Duodenal mucosa (tissue), 2 donors: Measurements from ENCODE around the gene KRTAP8-1.

Experiments used
- H3K27ac ChIP-seq: one replicate; pipeline ENCODE4 v1.7.0; 2013; ENCODE audit warnings: low read depth, low read length
- H3K27me3 ChIP-seq, 2 donors: one replicate each; pipeline ENCODE4 v1.7.0; 2013; ENCODE audit warnings: low read length in 2 of 2, control low read depth in 1 of 2; ENCODE audit not compliant: insufficient read depth in 2 of 2, control insufficient read depth in 1 of 2
- H3K36me3 ChIP-seq, 2 donors: one replicate each; pipeline ENCODE4 v1.7.0; 2013; ENCODE audit warnings: low read length in 2 of 2, control low read depth in 1 of 2; ENCODE audit not compliant: insufficient read depth in 2 of 2, control insufficient read depth in 1 of 2
- H3K4me1 ChIP-seq, 2 donors: one replicate each; pipeline ENCODE4 v1.7.0; 2013; ENCODE audit warnings: low read length in 2 of 2, control low read depth in 1 of 2; ENCODE audit not compliant: insufficient read depth in 2 of 2, control insufficient read depth in 1 of 2
- H3K4me3 ChIP-seq, 2 donors: one replicate each; pipeline ENCODE4 v1.7.0; 2013; ENCODE audit warnings: low read length in 2 of 2, low read depth in 1 of 2
- H3K9ac ChIP-seq, 2 donors: one replicate each; pipeline ENCODE4 v1.7.0; 2013; ENCODE audit warnings: low read length in 2 of 2, low read depth in 1 of 2
- H3K9me3 ChIP-seq, 2 donors: one replicate each; pipeline ENCODE4 v1.7.0; 2013; ENCODE audit warnings: low read length in 2 of 2, control low read depth in 1 of 2; ENCODE audit not compliant: control insufficient read depth in 1 of 2

KRTAP8-1 gene, protein sequence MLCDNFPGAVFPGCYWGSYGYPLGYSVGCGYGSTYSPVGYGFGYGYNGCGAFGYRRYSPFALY

DNA sequence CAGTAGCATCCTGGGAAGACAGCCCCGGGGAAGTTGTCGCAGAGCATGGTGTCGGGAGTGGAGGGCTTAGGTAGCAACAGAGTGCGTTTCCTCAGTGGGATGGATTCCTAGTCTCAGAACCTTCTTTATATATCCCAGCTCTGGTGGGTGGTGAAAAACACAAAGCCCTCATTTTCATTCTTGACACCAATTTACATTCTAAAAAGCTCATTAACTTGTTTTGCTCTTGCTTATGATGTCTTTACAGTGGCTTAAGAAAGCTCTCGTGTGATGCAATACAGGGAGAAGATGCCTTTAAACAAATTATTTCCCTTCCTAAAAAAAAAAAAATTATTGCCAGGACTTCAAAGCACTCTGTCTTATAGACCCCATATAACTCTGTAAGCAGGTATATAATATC, at the start of gene KRTAP8-1:
Gene KRTAP8-1, minus strand, starts transcription at position 101 of the 400 bp plus-strand sequence. Its CDS starts 54 bp downstream, at position 47.
- Histone ChIP-seq H3K4me1 (no peaks in the 10 kb centered on the region), H3K9me3 (peaks cover 0 to 3% of the 10 kb centered on the region in 2 donors), H3K4me3 (no peak within 1 kb of the TSS), H3K9ac (no peak within 1 kb of the TSS), H3K27ac (no peak within 1 kb of the TSS), H3K36me3 (no peaks in the 10 kb centered on the region), H3K27me3 (no peaks in the 10 kb centered on the region)

GRCh38 chr21:30847627-30848500, 34.8 kb upstream of the KRTAP8-1 start:
- Histone ChIP-seq H3K27ac (no peak overlapping the region), H3K9me3 (peaks cover 0 to 17% of the 10 kb centered on the region in 2 donors)

DNA sequence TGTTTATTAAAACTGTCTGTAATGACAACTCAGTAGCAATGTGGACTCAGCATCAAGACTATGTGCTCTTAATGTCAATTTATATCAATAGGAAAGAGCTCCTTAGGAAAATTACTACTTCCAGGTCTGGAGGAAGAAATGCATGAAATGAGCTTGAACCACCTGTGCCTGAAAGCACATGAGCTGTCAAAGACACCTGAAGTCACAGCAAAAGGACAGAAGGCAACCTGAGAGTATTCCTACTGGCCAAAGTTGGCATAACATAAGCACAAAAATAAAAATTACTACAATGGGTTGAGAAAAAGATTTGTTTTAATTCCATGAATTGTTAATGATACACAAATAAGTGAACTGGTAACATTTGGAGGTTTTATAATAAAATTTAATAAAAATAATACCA, 29.9 kb upstream of the KRTAP8-1 start:
- H3K4me1 ChIP-seq, result no peaks in the 10 kb centered on the region
- H3K9ac ChIP-seq, result no peak overlapping the region
- H3K9me3 ChIP-seq, result peaks cover 2 to 8% of the 10 kb centered on the region in 2 donors
- no peaks in the 10 kb centered on the region for H3K27me3 ChIP-seq
- H3K27ac ChIP-seq, result no peak overlapping the region
- H3K4me3 ChIP-seq, result no peak overlapping the region
- H3K36me3 ChIP-seq, result no peaks in the 10 kb centered on the region

More at GRCh38 chr21:30847627-30848500, 34.8 kb upstream of the KRTAP8-1 start:
- no peaks in the 10 kb centered on the region for H3K4me1 ChIP-seq
- no peak overlapping the region for H3K9ac ChIP-seq
- no peak overlapping the region for H3K4me3 ChIP-seq
- H3K36me3 ChIP-seq, result no peaks in the 10 kb centered on the region
- no peaks in the 10 kb centered on the region for H3K27me3 ChIP-seq

- Histone ChIP-seq H3K4me3 (no peak overlapping the region), H3K27ac (no peak overlapping the region), H3K4me1 (no peaks in the 10 kb centered on the region), H3K36me3 (no peaks in the 10 kb centered on the region), H3K9ac (no peak overlapping the region), H3K9me3 (peaks cover 0 to 2% of the 10 kb centered on the region in 2 donors), H3K27me3 (no peaks in the 10 kb centered on the region)
These were observed 26.2 kb upstream of the KRTAP8-1 start for GRCh38 chr21:30839304-30839703.

DNA sequence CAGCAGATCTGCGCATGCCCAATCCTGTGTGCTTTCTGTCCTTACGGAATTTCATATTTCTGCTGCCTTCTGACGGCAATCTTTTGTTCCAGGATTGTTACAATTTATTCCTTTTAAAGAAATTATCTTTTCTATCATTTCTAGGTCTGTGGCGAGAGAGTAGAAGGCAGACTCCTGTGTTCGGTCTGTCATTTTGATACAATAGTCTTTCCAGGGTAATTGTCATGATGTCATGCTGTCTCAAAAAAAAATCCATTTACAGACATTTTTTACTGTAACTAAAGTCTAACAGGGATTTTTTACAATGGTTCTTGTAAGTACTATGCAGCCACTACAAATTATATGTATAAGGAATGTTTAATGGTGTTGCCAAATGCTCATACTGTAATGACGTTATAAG, 25.5 kb upstream of the KRTAP8-1 start:
- no peaks in the 10 kb centered on the region for H3K36me3 ChIP-seq
- H3K27ac ChIP-seq, result no peak overlapping the region
- H3K4me1 ChIP-seq, result no peaks in the 10 kb centered on the region
- no peaks in the 10 kb centered on the region for H3K27me3 ChIP-seq
- peaks cover 0 to 2% of the 10 kb centered on the region in 2 donors for H3K9me3 ChIP-seq
- no peak overlapping the region for H3K9ac ChIP-seq
- H3K4me3 ChIP-seq, result no peak overlapping the region

DNA sequence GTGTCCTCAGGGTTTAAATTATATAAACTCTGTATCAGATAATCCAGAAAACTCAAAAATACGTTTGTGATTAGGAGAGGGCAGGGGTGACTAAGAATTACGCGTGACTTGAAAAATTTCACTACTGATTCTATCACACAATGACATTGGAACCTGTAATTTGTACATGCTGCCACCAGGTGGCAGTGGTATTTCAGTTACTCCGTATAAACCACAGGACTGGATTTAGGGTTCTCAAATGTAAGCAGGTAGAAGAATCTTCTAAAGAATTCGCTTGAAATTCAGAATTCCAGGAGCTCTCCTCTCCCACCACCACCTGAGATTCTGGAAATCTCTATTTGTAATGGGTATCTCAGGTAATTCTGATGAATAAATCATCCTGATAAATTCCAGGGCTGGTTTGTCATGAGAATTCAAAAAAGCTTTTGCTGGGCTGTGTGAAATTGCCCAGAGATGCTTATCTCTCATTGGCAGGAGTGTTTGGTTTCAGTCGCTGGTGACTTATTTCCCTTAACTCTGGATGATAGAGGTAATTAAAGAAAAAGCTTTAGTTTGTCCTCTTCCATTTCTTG, 18.2 kb upstream of the KRTAP8-1 start:
- H3K27me3 ChIP-seq, result no peaks in the 10 kb centered on the region
- H3K9me3 ChIP-seq, result peaks cover 4 to 9% of the 10 kb centered on the region in 2 donors
- no peaks in the 10 kb centered on the region for H3K36me3 ChIP-seq
- no peak overlapping the region for H3K27ac ChIP-seq
- no peak overlapping the region for H3K4me3 ChIP-seq
- no peak overlapping the region for H3K9ac ChIP-seq
- H3K4me1 ChIP-seq, result no peaks in the 10 kb centered on the region

- H3K9ac ChIP-seq, result no peak within 1 kb of the TSS
- H3K4me1 ChIP-seq, result no peaks in the 10 kb centered on the region
- H3K27me3 ChIP-seq, result no peaks in the 10 kb centered on the region
- H3K27ac ChIP-seq, result no peak within 1 kb of the TSS
- no peak within 1 kb of the TSS for H3K4me3 ChIP-seq
- H3K36me3 ChIP-seq, result no peaks in the 10 kb centered on the region
- H3K9me3 ChIP-seq, result peaks cover 4 to 9% of the 10 kb centered on the region in 2 donors
These were observed 16.6 kb upstream of the KRTAP8-1 start, which contains the start of gene KRTAP7-1 for GRCh38 chr21:30829659-30830058. Gene KRTAP7-1, minus strand, starts transcription at chr21:30829759. Its CDS starts 61 bp downstream, at chr21:30829698.

DNA sequence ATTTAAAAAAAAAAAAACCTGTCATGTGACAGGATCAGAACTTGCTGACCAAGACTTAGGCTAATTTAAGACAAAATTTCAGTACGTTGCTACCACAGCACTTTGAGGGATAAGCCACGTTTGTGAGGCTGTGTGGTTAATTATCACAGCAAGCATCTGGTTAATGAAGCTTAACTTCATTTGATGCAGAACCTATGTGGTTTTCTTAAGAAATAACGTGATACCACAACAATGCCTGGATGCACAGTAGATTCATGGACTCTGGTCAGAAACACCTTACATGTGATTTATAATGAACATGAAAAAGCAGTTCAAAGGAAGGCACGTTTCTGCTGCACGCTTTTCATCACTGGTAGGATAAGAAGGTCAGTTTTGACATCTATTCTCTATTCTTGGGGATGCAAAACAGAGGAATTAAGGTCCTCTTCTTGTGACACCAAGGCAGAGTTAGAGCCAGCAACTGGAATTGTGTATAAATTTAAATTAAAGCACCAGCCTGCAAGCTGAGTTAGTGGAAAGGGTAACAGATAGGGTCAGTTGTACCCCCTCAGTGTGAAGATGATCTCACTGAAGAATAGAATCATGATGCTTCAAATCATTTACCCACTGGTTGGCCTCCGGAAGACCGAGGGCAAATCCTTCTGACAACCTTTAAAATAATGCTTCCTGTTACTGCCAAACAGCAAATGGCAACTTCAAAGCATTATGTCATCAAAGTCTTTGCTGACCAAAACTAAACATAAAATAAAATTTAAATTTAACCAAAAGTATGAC, 6.0 kb upstream of the KRTAP8-1 start:
- H3K4me1 ChIP-seq, result no peaks in the 10 kb centered on the region

GRCh38 chr21:30800605-30801004, 12.5 kb downstream of the KRTAP8-1 start:
- no peaks in the 10 kb centered on the region for H3K27me3 ChIP-seq
- H3K9me3 ChIP-seq, result peaks cover 0 to 7% of the 10 kb centered on the region in 2 donors
- H3K36me3 ChIP-seq, result no peaks in the 10 kb centered on the region
- H3K4me3 ChIP-seq, result no peak overlapping the region
- H3K9ac ChIP-seq, result no peak overlapping the region
- H3K27ac ChIP-seq, result no peak overlapping the region
- H3K4me1 ChIP-seq, result no peaks in the 10 kb centered on the region

More for the DNA sequence above, 6.0 kb upstream of the KRTAP8-1 start:
- Histone ChIP-seq H3K27ac (no peak overlapping the region), H3K9ac (no peak overlapping the region), H3K36me3 (no peaks in the 10 kb centered on the region), H3K4me3 (no peak overlapping the region), H3K9me3 (peaks cover 0 to 3% of the 10 kb centered on the region in 2 donors), H3K27me3 (no peaks in the 10 kb centered on the region)
